ENCODE results near the gene ZNRF3. TPM values are rescaled to one million over a fixed set of nuclear protein-coding genes. Genes with fewer than 3 reads are reported as not detected.

Gene ZNRF3
- total RNA-seq, 1 experiment from 2014 or later = 8.1 TPM

- Histone ChIP-seq H3K27me3 (ENCODE audit: low read length) (no peaks in the 10 kb centered on the region), H3K9me2 (replicated peaks; ENCODE audit: low read length) (no peaks in the 10 kb centered on the region), H3K79me2 (ENCODE audit: low read length) (0 out of 2 replicates have a peak, but pooled peaks cover 6% of the 10 kb centered on the region), H3K9me3 (ENCODE audit: low read length) (no peaks in the 10 kb centered on the region), H3K4me3 (ENCODE audit: low read length) (peak overlapping the region; percentile 72), H4K20me1 (ENCODE audit: low read length) (no peaks in the 10 kb centered on the region), H3K4me2 (ENCODE audit: low read length) (peak overlapping the region; percentile 97), H3F3A (ENCODE audit: low read length, unreplicated experiment) (peaks cover 4% of the 10 kb centered on the region), H2AFZ (ENCODE audit: low read length) (peak overlapping the region; percentile 82), H3K36me3 (ENCODE audit: low read depth, low read length) (no peaks in the 10 kb centered on the region), H3K4me1 (ENCODE audit: insufficient read depth, low read length) (peaks cover 30% of the 10 kb centered on the region), H3K27ac (ENCODE audit: low read length) (peak overlapping the region; percentile 86), H3K9ac (ENCODE audit: low read length) (peak overlapping the region; percentile 65)
- ATAC-seq (peak; percentile 75), DNase-seq (peak; percentile 83)
- ChIA-PET POLR2A (ENCODE audit: unreplicated experiment) (interaction anchor here (0.5 kb wide), 1 partner anchor 690 kb away, joined by 3 read pairs; no protein-coding TSS in a partner anchor), CTCF (no interaction called here)
- intact Hi-C loops (cut with micrococcal nuclease) = no loop called here
- no peak for TF ChIP-seq CTCF (conservative IDR thresholded peaks at IDR 0.05; ENCODE audit: low read depth, low read length)
- BruUV-seq (replicated peaks) = TSS peak; percentile 89
These were observed 148.0 kb downstream of the ZNRF3 start for GRCh38 chr22:29031227-29032011.

GRCh38 chr22:29032014-29032475 is 148.7 kb downstream of the ZNRF3 start:
- H2AFZ ChIP-seq (ENCODE audit: low read length) = peak overlapping the region; percentile 82; the same call in 1 of the 2 replicates
- TF ChIP-seq EZH2 (IDR thresholded peaks at IDR 0.05; ENCODE audit: low read length, unreplicated experiment) (no peak), CTCF (conservative IDR thresholded peaks at IDR 0.05; ENCODE audit: low read depth, low read length) (no peak), EZH2phosphoT487 (IDR thresholded peaks at IDR 0.05; ENCODE audit: borderline replicate concordance, low read length) (no peak)
- BruUV-seq (replicated peaks) = no TSS peak
- ATAC-seq = no peak
- no peaks in the 10 kb centered on the region for H3K36me3 ChIP-seq (ENCODE audit: low read depth, low read length)
- H3K9me2 ChIP-seq (replicated peaks; ENCODE audit: low read length) = no peaks in the 10 kb centered on the region
- peaks cover 4% of the 10 kb centered on the region for H3F3A ChIP-seq (ENCODE audit: low read length, unreplicated experiment)
- ChIA-PET POLR2A (ENCODE audit: unreplicated experiment) (interaction anchor here (1.0 kb wide), 1 partner anchor 149 kb away, joined by 4 read pairs; the partner anchor contains the start of gene ZNRF3), CTCF (no interaction called here)
- peak overlapping the region; percentile 65 for H3K9ac ChIP-seq (ENCODE audit: low read length)
- H3K27ac ChIP-seq (ENCODE audit: low read length) = peak overlapping the region; percentile 86
- intact Hi-C loops (cut with micrococcal nuclease) = no loop called here
- no peaks in the 10 kb centered on the region for H3K27me3 ChIP-seq (ENCODE audit: low read length)
- H3K4me3 ChIP-seq (ENCODE audit: low read length) = peak overlapping the region; percentile 72; the same call in 1 of the 2 replicates
- no peaks in the 10 kb centered on the region for H4K20me1 ChIP-seq (ENCODE audit: low read length)
- 0 out of 2 replicates have a peak, but pooled peaks cover 6% of the 10 kb centered on the region for H3K79me2 ChIP-seq (ENCODE audit: low read length)
- H3K4me2 ChIP-seq (ENCODE audit: low read length) = peak overlapping the region; percentile 97
- H3K9me3 ChIP-seq (ENCODE audit: low read length) = no peaks in the 10 kb centered on the region
- DNase-seq = no peak
- H3K4me1 ChIP-seq (ENCODE audit: insufficient read depth, low read length) = peaks cover 30% of the 10 kb centered on the region

- TF ChIP-seq EZH2phosphoT487 (IDR thresholded peaks at IDR 0.05; ENCODE audit: borderline replicate concordance, low read length) (no peak), EZH2 (IDR thresholded peaks at IDR 0.05; ENCODE audit: low read length, unreplicated experiment) (no peak), CTCF (conservative IDR thresholded peaks at IDR 0.05; ENCODE audit: low read depth, low read length) (no peak)
- H3K79me2 ChIP-seq (ENCODE audit: low read length) = 0 out of 2 replicates have a peak, but pooled peaks cover 6% of the 10 kb centered on the region
- no TSS peak for BruUV-seq (replicated peaks)
- H3K9me3 ChIP-seq (ENCODE audit: low read length) = no peaks in the 10 kb centered on the region
- ATAC-seq (no peak), DNase-seq (peak; percentile 28)
- H3K9ac ChIP-seq (ENCODE audit: low read length) = no peak overlapping the region
- peak overlapping the region; percentile 86; the same call in 1 of the 2 replicates for H3K27ac ChIP-seq (ENCODE audit: low read length)
- no peaks in the 10 kb centered on the region for H3K36me3 ChIP-seq (ENCODE audit: low read depth, low read length)
- no peaks in the 10 kb centered on the region for H4K20me1 ChIP-seq (ENCODE audit: low read length)
- peaks cover 30% of the 10 kb centered on the region for H3K4me1 ChIP-seq (ENCODE audit: insufficient read depth, low read length)
- CTCF ChIA-PET = no interaction called here
- H3K4me3 ChIP-seq (ENCODE audit: low read length) = no peak overlapping the region
- peaks cover 4% of the 10 kb centered on the region for H3F3A ChIP-seq (ENCODE audit: low read length, unreplicated experiment)
- POLR2A ChIA-PET (ENCODE audit: unreplicated experiment) = interaction anchor here (1.0 kb wide), 1 partner anchor 149 kb away, joined by 4 read pairs; the partner anchor contains the start of gene ZNRF3
- H2AFZ ChIP-seq (ENCODE audit: low read length) = no peak overlapping the region
- peak overlapping the region; percentile 97 for H3K4me2 ChIP-seq (ENCODE audit: low read length)
- no peaks in the 10 kb centered on the region for H3K9me2 ChIP-seq (replicated peaks; ENCODE audit: low read length)
- no peaks in the 10 kb centered on the region for H3K27me3 ChIP-seq (ENCODE audit: low read length)
- intact Hi-C loops (cut with micrococcal nuclease) = no loop called here
These were observed 149.2 kb downstream of the ZNRF3 start for GRCh38 chr22:29032584-29032983.
